DOHH2 (cell line): Measurements from ENCODE around the gene CATSPERD.

Experiments
- CTCF ChIP-seq: fragments of 200-600 bp; sonication (generic); IDR thresholded peaks from one replicate; pipeline ENCODE4 v1.5.1; 2014; ENCODE audit warnings: antibody characterized with exemption, mild to moderate bottlenecking, low read depth, low read length; ENCODE audit not compliant: poor library complexity, severe bottlenecking
- EZH2phosphoT487 ChIP-seq: fragments of 200-600 bp; sonication (generic); IDR thresholded peaks from 2 replicates; pipeline ENCODE4 v1.6.1; 2017; ENCODE audit warnings: borderline replicate concordance, mild to moderate bottlenecking, antibody characterized with exemption, low read length, moderate library complexity, mixed read lengths

- TF ChIP-seq CTCF = no peak
- TF ChIP-seq EZH2phosphoT487 = no peak
Observed at GRCh38 chr19:5814123-5814851, 93.8 kb downstream of the CATSPERD start.
